WTC11 (cell line): Measurements from ENCODE around the gene SLC6A2. TPM values are rescaled to one million over a fixed set of nuclear protein-coding genes. Genes with fewer than 3 reads are reported as not detected.

Experiments
- ATAC-seq: fragments of 200-7000 bp; cut with Tn5 transposase; 2 replicates; pipeline ENCODE4 v1.10.0; 2021; ENCODE audit warnings: mild to moderate bottlenecking, moderate library complexity
- CTCF ChIA-PET: fragments of 300-600 bp; sonication (Branson Sonifier 250); formaldehyde crosslinking; loops from one replicate; lab custom pipeline; 2021; ENCODE audit warnings: antibody characterized with exemption; lab: Charles Lee
- POLR2A ChIA-PET: fragments of 350-600 bp; sonication (Branson Sonifier 250); formaldehyde crosslinking; loops from one replicate; lab custom pipeline; 2021; ENCODE audit warnings: antibody characterized with exemption; lab: Charles Lee
- DNase-seq: peaks from one replicate; pipeline ENCODE4 v3.0.0; 2021; ENCODE audit warnings: low spot score
- H3K27ac Mint-ChIP-seq: 2 replicates; pipeline ENCODE4 v1.8.0; 2021; ENCODE audit warnings: mixed read lengths
- H3K27me3 Mint-ChIP-seq: 2 replicates; pipeline ENCODE4 v1.8.0; 2021; ENCODE audit warnings: low read depth, mild to moderate bottlenecking, moderate library complexity, mixed read lengths
- H3K36me3 Mint-ChIP-seq: 2 replicates; pipeline ENCODE4 v1.8.0; 2021; ENCODE audit warnings: mixed read lengths
- H3K4me1 Mint-ChIP-seq: 2 replicates; pipeline ENCODE4 v1.8.0; 2022; ENCODE audit warnings: mixed read lengths
- H3K4me3 Mint-ChIP-seq: 2 replicates; pipeline ENCODE4 v1.8.0; 2021; ENCODE audit warnings: mild to moderate bottlenecking, moderate library complexity, mixed read lengths
- H3K9me3 Mint-ChIP-seq: 2 replicates; pipeline ENCODE4 v1.8.0; 2021; ENCODE audit warnings: mixed read lengths
- CBFB ChIP-seq: sonication (generic); formaldehyde crosslinking; IDR thresholded peaks from 2 replicates; pipeline ENCODE4 v1.8.1; 2022; ENCODE audit warnings: mild to moderate bottlenecking, low read depth, missing genetic modification reagents
- CREM ChIP-seq: sonication (generic); formaldehyde crosslinking; IDR thresholded peaks from 2 replicates; pipeline ENCODE4 v1.8.1; 2022; ENCODE audit warnings: mild to moderate bottlenecking, missing genetic modification reagents, moderate library complexity
- FOXJ3 ChIP-seq: sonication (generic); formaldehyde crosslinking; IDR thresholded peaks from 2 replicates; pipeline ENCODE4 v1.9.0; 2021; ENCODE audit warnings: missing genetic modification reagents, mild to moderate bottlenecking, borderline replicate concordance
- FOXP1 ChIP-seq: sonication (generic); formaldehyde crosslinking; IDR thresholded peaks from 2 replicates; pipeline ENCODE4 v1.8.0; 2022; ENCODE audit warnings: missing genetic modification reagents, mild to moderate bottlenecking, moderate library complexity, borderline replicate concordance
- MXD4 ChIP-seq: fragments of 250-450 bp; sonication (Bioruptor Pico); IDR thresholded peaks from 2 replicates; pipeline ENCODE4 v1.8.0; 2021; ENCODE audit warnings: mild to moderate bottlenecking, moderate library complexity, borderline replicate concordance
- ZNF416 ChIP-seq: fragments of 250-450 bp; sonication (Bioruptor Pico); IDR thresholded peaks from 2 replicates; pipeline ENCODE4 v1.9.0; 2021; ENCODE audit warnings: mild to moderate bottlenecking, inconsistent platforms
- total RNA-seq: library from RNA; stranded (reverse); gene quantifications from 3 replicates; pipeline ENCODE4 v1.2.3, GENCODE V29; 2021
- TF ChIP-seq, protein P1 (sequence below): sonication (generic); formaldehyde crosslinking; IDR thresholded peaks from 2 replicates; pipeline ENCODE4 v1.8.1; 2023; ENCODE audit warnings: mild to moderate bottlenecking, missing genetic modification reagents, borderline replicate concordance
- TF ChIP-seq, protein P2 (sequence below): sonication (generic); formaldehyde crosslinking; IDR thresholded peaks from 2 replicates; pipeline ENCODE4 v1.8.0; 2023; ENCODE audit warnings: missing genetic modification reagents, mild to moderate bottlenecking, borderline replicate concordance
- TF ChIP-seq, protein P3 (sequence below): fragments of 250-450 bp; sonication (Bioruptor Pico); IDR thresholded peaks from 2 replicates; pipeline ENCODE4 v1.9.0; 2021; ENCODE audit warnings: mild to moderate bottlenecking
- TF ChIP-seq, protein P4 (sequence below): sonication (generic); formaldehyde crosslinking; IDR thresholded peaks from 2 replicates; pipeline ENCODE4 v1.8.0; 2022; ENCODE audit warnings: missing genetic modification reagents
- TF ChIP-seq, protein P5 (sequence below): sonication (generic); formaldehyde crosslinking; IDR thresholded peaks from 2 replicates; pipeline ENCODE4 v1.8.0; 2022; ENCODE audit warnings: mild to moderate bottlenecking, missing genetic modification reagents
- TF ChIP-seq, protein P6 (sequence below): sonication (generic); formaldehyde crosslinking; conservative IDR thresholded peaks from 2 replicates; pipeline ENCODE4 v1.8.1; 2023; ENCODE audit warnings: mild to moderate bottlenecking, low read depth, missing genetic modification reagents, moderate library complexity
- TF ChIP-seq, protein P7 (sequence below): sonication (generic); formaldehyde crosslinking; IDR thresholded peaks from 2 replicates; pipeline ENCODE4 v1.8.1; 2023; ENCODE audit warnings: mild to moderate bottlenecking, missing genetic modification reagents

Gene SLC6A2
- total RNA-seq, 1 experiment from 2014 or later: 0.20 TPM

DNA sequence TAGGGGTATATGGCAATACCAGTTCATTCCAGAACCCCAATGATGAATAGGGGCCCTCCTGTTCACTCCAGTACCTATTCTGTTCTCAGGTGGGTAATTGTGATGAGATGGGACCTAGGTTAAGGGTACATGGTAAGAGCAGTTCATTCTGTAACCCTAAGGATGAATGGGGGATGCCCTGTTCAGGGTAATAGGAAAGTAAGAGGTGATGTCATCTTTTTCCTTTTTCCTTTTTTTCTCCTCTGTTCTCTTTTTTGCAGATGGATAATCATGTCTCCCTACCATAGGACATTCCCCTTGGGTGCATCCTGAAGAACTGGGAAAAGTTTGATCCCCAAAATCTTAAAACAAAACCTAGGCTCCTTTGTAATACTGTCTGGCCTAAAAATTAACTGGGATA lies 25.0 kb upstream of the SLC6A2 start:
- Mint-ChIP-seq H3K27ac (no peak overlapping the region), H3K4me1 (peaks cover 17% of the 10 kb centered on the region), H3K36me3 (peaks cover 38% of the 10 kb centered on the region), H3K27me3 (peaks cover 10% of the 10 kb centered on the region), H3K4me3 (no peak overlapping the region), H3K9me3 (peaks cover 78% of the 10 kb centered on the region)
- ATAC-seq: no peak
- DNase-seq: no peak
- ChIA-PET POLR2A (no interaction called here), CTCF (no interaction called here)
- TF ChIP-seq, protein P1, sequence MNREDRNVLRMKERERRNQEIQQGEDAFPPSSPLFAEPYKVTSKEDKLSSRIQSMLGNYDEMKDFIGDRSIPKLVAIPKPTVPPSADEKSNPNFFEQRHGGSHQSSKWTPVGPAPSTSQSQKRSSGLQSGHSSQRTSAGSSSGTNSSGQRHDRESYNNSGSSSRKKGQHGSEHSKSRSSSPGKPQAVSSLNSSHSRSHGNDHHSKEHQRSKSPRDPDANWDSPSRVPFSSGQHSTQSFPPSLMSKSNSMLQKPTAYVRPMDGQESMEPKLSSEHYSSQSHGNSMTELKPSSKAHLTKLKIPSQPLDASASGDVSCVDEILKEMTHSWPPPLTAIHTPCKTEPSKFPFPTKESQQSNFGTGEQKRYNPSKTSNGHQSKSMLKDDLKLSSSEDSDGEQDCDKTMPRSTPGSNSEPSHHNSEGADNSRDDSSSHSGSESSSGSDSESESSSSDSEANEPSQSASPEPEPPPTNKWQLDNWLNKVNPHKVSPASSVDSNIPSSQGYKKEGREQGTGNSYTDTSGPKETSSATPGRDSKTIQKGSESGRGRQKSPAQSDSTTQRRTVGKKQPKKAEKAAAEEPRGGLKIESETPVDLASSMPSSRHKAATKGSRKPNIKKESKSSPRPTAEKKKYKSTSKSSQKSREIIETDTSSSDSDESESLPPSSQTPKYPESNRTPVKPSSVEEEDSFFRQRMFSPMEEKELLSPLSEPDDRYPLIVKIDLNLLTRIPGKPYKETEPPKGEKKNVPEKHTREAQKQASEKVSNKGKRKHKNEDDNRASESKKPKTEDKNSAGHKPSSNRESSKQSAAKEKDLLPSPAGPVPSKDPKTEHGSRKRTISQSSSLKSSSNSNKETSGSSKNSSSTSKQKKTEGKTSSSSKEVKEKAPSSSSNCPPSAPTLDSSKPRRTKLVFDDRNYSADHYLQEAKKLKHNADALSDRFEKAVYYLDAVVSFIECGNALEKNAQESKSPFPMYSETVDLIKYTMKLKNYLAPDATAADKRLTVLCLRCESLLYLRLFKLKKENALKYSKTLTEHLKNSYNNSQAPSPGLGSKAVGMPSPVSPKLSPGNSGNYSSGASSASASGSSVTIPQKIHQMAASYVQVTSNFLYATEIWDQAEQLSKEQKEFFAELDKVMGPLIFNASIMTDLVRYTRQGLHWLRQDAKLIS: no peak
- TF ChIP-seq, protein P2, sequence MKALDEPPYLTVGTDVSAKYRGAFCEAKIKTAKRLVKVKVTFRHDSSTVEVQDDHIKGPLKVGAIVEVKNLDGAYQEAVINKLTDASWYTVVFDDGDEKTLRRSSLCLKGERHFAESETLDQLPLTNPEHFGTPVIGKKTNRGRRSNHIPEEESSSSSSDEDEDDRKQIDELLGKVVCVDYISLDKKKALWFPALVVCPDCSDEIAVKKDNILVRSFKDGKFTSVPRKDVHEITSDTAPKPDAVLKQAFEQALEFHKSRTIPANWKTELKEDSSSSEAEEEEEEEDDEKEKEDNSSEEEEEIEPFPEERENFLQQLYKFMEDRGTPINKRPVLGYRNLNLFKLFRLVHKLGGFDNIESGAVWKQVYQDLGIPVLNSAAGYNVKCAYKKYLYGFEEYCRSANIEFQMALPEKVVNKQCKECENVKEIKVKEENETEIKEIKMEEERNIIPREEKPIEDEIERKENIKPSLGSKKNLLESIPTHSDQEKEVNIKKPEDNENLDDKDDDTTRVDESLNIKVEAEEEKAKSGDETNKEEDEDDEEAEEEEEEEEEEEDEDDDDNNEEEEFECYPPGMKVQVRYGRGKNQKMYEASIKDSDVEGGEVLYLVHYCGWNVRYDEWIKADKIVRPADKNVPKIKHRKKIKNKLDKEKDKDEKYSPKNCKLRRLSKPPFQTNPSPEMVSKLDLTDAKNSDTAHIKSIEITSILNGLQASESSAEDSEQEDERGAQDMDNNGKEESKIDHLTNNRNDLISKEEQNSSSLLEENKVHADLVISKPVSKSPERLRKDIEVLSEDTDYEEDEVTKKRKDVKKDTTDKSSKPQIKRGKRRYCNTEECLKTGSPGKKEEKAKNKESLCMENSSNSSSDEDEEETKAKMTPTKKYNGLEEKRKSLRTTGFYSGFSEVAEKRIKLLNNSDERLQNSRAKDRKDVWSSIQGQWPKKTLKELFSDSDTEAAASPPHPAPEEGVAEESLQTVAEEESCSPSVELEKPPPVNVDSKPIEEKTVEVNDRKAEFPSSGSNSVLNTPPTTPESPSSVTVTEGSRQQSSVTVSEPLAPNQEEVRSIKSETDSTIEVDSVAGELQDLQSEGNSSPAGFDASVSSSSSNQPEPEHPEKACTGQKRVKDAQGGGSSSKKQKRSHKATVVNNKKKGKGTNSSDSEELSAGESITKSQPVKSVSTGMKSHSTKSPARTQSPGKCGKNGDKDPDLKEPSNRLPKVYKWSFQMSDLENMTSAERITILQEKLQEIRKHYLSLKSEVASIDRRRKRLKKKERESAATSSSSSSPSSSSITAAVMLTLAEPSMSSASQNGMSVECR: no peak
- TF ChIP-seq, protein P3, sequence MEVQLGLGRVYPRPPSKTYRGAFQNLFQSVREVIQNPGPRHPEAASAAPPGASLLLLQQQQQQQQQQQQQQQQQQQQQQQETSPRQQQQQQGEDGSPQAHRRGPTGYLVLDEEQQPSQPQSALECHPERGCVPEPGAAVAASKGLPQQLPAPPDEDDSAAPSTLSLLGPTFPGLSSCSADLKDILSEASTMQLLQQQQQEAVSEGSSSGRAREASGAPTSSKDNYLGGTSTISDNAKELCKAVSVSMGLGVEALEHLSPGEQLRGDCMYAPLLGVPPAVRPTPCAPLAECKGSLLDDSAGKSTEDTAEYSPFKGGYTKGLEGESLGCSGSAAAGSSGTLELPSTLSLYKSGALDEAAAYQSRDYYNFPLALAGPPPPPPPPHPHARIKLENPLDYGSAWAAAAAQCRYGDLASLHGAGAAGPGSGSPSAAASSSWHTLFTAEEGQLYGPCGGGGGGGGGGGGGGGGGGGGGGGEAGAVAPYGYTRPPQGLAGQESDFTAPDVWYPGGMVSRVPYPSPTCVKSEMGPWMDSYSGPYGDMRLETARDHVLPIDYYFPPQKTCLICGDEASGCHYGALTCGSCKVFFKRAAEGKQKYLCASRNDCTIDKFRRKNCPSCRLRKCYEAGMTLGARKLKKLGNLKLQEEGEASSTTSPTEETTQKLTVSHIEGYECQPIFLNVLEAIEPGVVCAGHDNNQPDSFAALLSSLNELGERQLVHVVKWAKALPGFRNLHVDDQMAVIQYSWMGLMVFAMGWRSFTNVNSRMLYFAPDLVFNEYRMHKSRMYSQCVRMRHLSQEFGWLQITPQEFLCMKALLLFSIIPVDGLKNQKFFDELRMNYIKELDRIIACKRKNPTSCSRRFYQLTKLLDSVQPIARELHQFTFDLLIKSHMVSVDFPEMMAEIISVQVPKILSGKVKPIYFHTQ (CRISPR knock-in tag): no peak
- TF ChIP-seq, protein P4, sequence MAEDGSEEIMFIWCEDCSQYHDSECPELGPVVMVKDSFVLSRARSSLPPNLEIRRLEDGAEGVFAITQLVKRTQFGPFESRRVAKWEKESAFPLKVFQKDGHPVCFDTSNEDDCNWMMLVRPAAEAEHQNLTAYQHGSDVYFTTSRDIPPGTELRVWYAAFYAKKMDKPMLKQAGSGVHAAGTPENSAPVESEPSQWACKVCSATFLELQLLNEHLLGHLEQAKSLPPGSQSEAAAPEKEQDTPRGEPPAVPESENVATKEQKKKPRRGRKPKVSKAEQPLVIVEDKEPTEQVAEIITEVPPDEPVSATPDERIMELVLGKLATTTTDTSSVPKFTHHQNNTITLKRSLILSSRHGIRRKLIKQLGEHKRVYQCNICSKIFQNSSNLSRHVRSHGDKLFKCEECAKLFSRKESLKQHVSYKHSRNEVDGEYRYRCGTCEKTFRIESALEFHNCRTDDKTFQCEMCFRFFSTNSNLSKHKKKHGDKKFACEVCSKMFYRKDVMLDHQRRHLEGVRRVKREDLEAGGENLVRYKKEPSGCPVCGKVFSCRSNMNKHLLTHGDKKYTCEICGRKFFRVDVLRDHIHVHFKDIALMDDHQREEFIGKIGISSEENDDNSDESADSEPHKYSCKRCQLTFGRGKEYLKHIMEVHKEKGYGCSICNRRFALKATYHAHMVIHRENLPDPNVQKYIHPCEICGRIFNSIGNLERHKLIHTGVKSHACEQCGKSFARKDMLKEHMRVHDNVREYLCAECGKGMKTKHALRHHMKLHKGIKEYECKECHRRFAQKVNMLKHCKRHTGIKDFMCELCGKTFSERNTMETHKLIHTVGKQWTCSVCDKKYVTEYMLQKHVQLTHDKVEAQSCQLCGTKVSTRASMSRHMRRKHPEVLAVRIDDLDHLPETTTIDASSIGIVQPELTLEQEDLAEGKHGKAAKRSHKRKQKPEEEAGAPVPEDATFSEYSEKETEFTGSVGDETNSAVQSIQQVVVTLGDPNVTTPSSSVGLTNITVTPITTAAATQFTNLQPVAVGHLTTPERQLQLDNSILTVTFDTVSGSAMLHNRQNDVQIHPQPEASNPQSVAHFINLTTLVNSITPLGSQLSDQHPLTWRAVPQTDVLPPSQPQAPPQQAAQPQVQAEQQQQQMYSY (CRISPR knock-in tag): no peak
- no peak for TF ChIP-seq MXD4
- TF ChIP-seq FOXP1 (CRISPR knock-in tag): no peak
- no peak for TF ChIP-seq ZNF416 (CRISPR knock-in tag)

DNA sequence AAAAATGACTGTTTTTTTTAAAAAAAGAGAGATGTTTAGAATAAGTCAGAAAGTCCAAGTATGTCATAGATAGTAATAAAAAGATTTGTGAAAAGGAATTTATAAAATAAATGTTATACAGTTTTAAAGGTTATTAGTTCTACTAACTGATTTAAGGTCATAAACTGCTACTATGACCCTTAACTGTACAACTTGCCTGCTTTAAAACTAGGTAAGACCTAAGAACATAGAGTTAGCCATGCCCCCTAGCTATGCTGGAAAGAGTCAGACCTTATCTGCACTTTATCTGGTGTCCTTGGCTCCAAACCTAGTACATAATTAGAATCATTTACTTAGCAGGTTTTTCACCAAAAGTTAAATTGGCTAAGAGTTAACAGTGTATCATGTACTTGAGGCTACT lies 23.5 kb upstream of the SLC6A2 start:
- no peak for ATAC-seq
- H3K27ac Mint-ChIP-seq: no peak overlapping the region
- H3K9me3 Mint-ChIP-seq: peaks cover 73% of the 10 kb centered on the region
- H3K27me3 Mint-ChIP-seq: peaks cover 10% of the 10 kb centered on the region
- no peak overlapping the region for H3K4me3 Mint-ChIP-seq
- DNase-seq: no peak
- H3K4me1 Mint-ChIP-seq: peaks cover 19% of the 10 kb centered on the region
- H3K36me3 Mint-ChIP-seq: peaks cover 38% of the 10 kb centered on the region
- CTCF ChIA-PET: no interaction called here
- POLR2A ChIA-PET: no interaction called here
- TF ChIP-seq CBFB (no peak), CREM (CRISPR knock-in tag) (no peak), FOXJ3 (CRISPR knock-in tag) (no peak), MXD4 (no peak)
- TF ChIP-seq, protein P5, sequence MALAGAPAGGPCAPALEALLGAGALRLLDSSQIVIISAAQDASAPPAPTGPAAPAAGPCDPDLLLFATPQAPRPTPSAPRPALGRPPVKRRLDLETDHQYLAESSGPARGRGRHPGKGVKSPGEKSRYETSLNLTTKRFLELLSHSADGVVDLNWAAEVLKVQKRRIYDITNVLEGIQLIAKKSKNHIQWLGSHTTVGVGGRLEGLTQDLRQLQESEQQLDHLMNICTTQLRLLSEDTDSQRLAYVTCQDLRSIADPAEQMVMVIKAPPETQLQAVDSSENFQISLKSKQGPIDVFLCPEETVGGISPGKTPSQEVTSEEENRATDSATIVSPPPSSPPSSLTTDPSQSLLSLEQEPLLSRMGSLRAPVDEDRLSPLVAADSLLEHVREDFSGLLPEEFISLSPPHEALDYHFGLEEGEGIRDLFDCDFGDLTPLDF (CRISPR knock-in tag): no peak
- TF ChIP-seq, protein P6, sequence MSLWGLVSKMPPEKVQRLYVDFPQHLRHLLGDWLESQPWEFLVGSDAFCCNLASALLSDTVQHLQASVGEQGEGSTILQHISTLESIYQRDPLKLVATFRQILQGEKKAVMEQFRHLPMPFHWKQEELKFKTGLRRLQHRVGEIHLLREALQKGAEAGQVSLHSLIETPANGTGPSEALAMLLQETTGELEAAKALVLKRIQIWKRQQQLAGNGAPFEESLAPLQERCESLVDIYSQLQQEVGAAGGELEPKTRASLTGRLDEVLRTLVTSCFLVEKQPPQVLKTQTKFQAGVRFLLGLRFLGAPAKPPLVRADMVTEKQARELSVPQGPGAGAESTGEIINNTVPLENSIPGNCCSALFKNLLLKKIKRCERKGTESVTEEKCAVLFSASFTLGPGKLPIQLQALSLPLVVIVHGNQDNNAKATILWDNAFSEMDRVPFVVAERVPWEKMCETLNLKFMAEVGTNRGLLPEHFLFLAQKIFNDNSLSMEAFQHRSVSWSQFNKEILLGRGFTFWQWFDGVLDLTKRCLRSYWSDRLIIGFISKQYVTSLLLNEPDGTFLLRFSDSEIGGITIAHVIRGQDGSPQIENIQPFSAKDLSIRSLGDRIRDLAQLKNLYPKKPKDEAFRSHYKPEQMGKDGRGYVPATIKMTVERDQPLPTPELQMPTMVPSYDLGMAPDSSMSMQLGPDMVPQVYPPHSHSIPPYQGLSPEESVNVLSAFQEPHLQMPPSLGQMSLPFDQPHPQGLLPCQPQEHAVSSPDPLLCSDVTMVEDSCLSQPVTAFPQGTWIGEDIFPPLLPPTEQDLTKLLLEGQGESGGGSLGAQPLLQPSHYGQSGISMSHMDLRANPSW (CRISPR knock-in tag): no peak
- TF ChIP-seq, protein P7, sequence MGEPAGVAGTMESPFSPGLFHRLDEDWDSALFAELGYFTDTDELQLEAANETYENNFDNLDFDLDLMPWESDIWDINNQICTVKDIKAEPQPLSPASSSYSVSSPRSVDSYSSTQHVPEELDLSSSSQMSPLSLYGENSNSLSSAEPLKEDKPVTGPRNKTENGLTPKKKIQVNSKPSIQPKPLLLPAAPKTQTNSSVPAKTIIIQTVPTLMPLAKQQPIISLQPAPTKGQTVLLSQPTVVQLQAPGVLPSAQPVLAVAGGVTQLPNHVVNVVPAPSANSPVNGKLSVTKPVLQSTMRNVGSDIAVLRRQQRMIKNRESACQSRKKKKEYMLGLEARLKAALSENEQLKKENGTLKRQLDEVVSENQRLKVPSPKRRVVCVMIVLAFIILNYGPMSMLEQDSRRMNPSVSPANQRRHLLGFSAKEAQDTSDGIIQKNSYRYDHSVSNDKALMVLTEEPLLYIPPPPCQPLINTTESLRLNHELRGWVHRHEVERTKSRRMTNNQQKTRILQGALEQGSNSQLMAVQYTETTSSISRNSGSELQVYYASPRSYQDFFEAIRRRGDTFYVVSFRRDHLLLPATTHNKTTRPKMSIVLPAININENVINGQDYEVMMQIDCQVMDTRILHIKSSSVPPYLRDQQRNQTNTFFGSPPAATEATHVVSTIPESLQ (CRISPR knock-in tag): no peak
